ENCODE measurements around the gene THOC2.
"Not testable (repeated sequence)": the region's sequence is repeated elsewhere in the genome, so short reads cannot be mapped to it uniquely, and the experiment has no call there.

The THOC2 gene, protein sequence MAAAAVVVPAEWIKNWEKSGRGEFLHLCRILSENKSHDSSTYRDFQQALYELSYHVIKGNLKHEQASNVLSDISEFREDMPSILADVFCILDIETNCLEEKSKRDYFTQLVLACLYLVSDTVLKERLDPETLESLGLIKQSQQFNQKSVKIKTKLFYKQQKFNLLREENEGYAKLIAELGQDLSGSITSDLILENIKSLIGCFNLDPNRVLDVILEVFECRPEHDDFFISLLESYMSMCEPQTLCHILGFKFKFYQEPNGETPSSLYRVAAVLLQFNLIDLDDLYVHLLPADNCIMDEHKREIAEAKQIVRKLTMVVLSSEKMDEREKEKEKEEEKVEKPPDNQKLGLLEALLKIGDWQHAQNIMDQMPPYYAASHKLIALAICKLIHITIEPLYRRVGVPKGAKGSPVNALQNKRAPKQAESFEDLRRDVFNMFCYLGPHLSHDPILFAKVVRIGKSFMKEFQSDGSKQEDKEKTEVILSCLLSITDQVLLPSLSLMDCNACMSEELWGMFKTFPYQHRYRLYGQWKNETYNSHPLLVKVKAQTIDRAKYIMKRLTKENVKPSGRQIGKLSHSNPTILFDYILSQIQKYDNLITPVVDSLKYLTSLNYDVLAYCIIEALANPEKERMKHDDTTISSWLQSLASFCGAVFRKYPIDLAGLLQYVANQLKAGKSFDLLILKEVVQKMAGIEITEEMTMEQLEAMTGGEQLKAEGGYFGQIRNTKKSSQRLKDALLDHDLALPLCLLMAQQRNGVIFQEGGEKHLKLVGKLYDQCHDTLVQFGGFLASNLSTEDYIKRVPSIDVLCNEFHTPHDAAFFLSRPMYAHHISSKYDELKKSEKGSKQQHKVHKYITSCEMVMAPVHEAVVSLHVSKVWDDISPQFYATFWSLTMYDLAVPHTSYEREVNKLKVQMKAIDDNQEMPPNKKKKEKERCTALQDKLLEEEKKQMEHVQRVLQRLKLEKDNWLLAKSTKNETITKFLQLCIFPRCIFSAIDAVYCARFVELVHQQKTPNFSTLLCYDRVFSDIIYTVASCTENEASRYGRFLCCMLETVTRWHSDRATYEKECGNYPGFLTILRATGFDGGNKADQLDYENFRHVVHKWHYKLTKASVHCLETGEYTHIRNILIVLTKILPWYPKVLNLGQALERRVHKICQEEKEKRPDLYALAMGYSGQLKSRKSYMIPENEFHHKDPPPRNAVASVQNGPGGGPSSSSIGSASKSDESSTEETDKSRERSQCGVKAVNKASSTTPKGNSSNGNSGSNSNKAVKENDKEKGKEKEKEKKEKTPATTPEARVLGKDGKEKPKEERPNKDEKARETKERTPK (N-terminal part only)

DNA sequence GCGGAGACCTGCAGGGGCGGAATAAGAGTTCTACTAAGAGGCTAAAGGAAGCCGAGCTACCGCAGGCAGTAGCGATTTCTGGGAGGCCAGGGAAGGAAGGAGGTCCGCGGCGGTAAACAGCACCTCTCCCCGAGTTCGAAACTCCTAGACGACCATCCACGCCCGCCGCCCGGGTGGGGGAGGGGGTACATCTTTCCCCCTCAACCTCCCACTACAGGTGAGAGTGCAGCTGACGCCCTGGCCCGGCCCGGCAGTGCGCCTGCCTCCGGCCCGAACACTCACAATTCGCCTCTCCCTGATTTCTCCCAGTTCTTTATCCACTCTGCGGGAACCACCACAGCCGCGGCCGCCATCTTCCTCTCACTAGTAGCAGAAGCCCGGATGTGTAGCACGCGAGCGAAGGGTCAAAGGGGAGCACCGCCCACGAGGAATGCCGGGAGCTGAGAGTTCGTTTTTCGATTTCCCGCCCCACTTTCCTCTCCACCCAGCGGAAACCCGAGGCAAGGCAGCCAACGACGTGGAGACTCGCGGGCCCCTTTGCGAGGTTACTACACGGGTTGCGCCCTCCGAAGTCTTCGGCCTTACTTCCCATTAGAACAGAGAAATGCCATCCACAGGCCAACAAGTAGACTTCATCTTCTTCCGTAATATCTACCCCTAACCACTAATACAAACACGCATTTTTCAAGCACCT lies at the start of gene THOC2:
THOC2 (minus strand) TSS at position 383 of the 694 bp plus-strand sequence; CDS start at position 353, 30 bp downstream.
- peak; percentile 73 for DNase-seq

DNA sequence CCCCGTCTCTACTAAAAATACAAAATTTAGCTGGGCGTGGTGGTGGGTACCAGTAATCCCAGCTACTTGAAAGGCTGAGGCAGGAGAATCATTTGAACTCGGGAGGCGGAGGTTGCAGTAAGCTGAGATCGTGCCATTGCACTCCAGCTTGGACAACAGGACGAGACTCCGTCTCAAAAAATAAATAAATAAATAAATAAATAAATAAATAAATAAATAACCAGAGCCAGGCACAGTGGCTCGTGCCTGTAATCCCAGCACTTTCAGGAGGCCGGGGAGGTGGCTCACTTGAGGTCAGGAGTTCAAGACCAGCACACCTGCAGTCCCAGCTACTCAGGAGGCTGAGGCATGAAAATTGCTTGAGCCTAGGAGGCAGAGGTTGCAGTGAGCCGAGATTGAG lies 48.9 kb upstream of the THOC2 start:
- DNase-seq: not testable (repeated sequence)

DNA sequence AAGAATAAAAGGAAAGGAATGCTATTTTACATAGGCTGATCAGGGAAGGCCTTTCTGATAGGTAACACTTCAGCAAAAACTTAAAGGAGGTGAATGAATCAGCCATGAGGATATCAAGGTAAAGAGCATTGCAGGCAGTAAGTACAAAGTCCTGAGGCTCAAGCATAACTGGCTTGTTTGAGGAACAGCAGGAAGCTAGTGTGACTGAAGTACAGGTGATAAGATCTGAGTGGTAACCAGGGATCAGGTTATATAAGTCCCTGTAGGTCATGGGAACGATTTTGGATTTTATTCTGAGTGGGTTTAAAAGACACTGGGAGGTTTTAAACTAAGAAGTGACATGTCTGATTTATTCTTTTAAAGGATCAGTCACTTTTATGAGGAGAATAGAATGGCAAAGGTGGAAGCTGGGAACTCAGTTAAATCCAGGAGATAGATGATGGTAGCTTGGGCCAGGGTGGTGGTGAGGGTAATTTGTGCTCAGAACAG lies 47.1 kb upstream of the THOC2 start:
- no peak for DNase-seq

DNA sequence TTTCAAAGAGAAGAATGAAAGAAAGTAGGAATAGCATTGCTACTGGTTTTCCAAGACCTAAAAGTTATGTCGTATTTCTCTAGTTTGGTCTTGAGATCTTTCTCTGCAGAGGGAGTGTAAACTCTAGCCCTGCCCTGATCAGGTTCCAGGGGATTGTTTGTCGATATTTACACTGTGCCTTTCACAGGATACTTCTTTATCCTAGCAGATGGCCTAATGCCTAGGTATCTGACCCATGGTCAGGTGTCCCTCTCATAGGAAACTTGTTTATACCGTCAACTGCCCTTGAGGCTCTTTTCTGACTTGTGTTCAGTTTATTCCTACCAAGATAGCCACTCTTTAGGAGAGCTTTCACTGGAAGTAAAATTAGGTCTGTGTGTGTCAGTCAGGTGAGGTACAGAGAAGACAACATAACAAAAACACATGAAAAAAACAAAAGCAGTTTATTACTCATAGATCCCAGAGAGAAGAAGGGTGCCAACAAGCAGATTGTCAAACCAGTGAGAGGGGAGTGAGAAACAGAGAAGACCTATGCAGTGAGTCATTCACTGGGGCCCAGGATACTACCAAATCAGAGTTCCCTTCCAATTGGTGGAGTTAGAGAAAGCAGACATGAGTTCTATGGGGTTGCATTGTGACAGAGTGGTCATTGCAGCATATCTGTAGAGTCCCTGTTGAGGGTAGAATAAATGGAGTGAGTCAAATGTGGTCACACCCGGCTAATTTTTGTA lies 40.6 kb upstream of the THOC2 start:
- DNase-seq: no peak

DNA sequence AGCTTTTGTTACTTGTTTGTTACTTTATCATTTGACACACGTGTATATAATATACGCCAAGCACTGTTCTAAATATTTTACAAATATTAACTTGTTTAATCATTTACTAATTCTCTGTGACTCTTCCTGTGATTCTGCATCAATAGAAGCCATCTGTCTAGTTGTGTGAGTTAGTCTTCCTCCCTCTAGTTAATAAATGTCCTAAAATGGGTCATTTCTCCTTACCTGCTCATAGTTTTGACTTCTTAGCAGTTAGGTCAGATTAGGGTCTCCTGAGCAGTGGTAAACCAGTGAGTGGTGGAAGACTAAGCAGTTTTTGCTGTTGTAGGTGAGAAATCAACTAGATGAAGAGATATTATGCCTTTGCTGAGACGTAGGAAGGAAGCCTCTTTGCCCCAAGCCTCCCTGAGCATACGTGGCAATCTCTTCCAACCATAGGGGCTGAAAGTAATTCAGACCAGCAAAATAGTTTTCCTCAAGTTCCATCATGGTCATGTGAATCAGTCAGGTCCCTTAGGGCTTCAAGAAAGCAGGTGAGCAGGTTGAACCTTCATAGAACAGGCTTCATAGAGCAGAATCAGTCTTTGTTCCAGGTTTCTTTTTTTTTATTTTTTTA lies 38.7 kb upstream of the THOC2 start:
- no peak for DNase-seq

DNA sequence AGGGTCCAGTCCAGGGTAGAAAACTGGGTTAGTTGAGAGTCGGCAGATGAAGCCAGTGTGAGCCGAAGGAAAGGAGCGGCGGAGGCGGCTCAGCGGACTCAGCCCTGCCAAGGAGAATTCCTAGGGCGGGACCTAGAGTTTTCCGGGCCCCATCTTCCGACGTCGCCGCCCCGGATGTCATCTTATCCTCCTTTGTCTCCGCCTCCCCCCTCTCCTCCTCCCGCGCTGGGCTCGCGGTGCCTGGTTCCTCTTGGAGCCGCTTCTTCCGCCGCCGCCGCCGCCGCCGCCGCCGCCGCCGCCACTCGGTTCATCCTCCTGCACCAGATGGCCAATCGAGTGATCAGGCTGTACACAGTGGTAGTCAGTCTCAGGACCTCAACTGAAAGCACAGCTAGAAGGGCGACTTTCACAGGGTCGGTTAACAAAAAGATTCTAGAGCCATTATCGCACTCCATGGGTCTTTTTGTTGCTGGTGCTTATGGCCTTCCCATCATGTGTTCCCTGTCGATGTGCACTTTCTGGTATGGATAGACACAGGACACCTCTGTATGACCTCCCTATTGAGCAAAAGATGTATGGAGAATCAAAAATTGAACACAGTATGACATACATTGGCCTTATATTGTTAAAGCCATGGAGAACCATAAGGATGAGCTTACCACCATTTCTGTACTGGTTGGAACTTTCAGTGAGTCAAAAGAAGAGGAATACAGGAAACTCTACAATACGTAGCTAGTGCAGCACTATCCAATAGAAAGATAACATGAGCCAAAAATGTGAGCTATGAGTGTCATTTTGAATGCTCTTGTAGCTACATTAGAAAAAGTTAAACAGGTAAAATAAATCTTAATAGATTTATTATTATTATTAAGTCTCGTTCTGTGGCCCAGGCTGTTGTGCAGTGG lies 32.4 kb upstream of the THOC2 start:
- peak; percentile 83 for DNase-seq

DNA sequence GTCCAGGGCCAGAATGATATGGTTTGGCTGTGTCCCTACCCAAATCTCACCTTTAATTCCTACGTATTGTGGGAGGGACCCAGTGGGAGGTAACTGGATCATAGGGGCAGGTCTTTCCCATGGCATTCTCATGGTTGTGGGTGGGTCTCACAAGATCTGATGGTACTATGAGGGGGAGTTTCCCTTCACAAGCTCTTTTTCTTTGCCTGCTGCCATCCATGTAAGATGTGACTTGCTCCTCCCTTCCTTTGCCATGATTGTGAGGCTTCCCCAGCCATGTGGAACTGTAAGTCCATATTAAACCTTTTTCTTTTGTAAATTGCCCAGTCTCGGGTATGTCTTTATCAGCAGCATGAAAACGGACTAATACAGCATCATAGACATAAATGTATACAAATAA lies 27.0 kb upstream of the THOC2 start:
- DNase-seq: not testable (repeated sequence)

DNA sequence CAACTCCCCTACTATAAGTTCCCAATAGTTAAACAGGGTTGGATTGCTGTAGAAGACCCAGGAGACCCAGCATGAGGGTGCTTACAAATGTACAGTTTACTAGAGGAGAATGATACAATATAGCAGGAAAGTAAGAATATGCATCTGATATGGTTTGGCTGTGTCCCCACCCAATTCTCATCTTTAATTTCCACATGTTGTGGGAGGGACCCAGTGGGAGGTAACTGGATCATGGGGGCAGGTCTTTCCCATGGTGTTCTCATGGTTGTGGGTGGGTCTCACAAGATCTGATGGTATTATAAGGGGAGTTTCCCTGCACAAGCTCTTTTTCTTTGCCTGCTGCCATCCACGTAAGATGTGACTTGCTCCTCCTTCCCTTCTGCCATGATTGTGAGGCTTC lies 24.9 kb upstream of the THOC2 start:
- not testable (repeated sequence) for DNase-seq

DNA sequence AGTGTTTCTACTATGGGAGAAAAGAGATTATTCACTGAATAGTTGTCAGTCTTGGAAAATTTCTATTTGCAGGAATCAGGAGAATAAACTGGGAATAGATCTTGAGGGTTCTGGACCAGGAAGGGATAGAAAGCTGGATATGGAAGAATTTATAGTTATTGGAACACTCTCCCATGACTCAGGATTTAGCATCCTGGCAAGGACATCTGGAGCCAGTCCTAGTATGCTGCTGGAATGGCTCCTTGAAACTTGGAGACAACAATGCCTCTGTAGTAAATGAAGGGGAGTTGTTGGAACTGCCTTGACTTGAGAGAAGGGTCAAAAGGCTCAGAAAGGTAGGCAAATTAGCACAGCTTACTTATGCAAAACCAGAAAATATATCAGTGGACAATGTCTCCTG lies 23.5 kb upstream of the THOC2 start:
- DNase-seq: no peak

DNA sequence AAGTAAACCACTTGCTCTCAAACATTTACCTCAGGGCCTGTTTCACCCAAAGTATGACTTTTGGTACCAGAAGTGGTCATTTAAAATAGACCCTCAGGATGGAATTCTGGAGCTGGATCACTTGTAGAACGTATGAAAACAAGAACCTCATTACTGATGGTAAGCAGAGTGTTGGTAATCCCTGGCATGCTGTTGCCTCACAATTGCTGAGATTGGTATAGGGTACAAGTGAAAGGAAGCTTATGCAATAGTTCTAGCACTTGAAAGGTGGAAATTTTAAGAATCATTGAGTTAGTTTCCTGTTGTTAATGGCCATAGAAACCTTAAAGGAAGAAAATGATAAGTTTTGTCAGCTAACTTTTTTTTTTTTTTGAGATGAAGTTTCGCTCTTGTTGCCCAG lies 22.3 kb upstream of the THOC2 start:
- no peak for DNase-seq

DNA sequence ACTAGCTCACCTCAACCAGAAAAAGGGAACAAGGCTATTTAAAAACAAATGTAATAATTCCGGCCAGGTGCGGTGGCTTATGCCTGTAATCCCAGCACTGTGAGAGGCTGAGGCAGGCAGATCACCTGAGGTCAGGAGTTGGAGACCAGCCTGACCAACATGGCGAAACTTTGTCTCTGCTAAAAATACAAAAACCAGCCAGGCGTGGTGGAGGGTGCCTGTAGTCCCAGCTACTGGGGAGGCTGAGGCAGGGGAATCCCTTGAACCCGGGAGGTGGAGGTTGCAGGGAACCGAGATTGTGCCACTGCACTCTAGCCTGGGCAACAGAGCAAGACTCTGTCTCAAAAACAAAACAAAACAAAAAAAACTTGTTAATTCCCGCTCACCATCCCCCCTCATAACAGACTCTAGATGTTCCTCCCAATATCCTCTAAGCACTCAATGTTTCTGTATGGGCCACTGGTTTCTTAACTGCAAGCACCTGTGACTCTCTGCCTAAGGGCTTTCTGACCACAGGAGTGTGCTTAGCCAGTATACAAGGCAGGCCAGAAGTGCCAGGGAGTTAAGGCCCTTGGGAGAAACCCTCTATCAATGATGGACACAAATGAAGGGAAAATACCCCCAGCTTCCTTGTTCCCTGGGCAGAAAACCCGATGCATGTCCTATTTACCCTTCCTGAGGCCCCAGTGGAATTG lies 21.0 kb upstream of the THOC2 start:
- no peak for DNase-seq

DNA sequence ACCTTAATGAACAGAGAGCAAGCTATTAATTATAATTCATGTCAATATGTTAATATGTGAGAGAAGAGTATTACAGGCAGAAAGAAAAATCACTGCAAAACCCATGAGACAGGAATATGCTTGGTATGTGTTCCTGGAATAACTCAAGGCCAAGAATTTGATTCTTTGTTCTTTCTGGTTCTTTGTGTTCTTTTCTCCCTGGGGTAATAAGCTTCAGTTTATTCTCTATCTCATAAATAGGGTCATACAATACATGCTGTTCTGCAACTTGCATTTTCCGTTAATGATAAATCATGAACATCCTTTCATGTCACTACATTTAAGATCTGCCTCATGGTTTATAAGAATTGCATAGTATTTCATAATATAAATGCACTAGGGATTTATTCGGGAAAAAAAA lies 16.8 kb upstream of the THOC2 start:
- no peak for DNase-seq

DNA sequence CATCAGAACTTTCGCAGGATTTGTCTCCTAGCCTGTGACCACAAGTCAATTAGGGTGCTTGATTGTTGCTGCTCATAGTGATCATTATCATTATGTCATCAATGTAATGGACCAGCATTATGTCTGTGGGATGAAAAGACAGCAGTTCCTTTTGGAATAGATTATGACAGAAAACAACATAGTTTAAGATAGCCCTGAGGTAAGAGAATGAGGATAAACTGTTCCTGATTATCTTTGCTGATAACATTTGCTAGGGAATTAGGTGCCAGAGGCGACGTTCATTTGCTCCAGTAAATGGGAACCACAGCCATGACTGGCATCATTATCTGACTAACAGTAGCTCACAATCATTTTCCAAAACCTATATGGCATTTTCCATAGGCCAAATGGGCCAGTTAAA lies 12.7 kb upstream of the THOC2 start:
- no peak for DNase-seq

DNA sequence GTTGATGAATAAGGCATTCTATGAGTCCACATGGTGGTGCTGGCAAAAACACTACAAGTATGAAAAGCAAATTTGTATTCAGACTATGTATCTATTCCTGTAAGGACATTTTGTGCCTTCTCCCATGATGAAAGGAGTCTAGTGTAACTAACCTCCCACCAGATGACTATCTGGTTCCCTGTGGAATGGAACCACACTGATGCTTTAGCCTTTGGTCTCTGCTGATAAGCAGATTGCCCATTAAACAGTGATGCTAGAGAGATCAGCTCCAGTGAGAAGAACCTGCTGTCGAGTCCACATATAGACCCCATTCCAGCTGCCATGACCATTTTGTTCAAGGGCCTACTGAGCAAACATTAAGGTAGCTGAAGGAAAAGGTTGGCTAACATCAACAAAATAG lies 10.5 kb upstream of the THOC2 start:
- no peak for DNase-seq

DNA sequence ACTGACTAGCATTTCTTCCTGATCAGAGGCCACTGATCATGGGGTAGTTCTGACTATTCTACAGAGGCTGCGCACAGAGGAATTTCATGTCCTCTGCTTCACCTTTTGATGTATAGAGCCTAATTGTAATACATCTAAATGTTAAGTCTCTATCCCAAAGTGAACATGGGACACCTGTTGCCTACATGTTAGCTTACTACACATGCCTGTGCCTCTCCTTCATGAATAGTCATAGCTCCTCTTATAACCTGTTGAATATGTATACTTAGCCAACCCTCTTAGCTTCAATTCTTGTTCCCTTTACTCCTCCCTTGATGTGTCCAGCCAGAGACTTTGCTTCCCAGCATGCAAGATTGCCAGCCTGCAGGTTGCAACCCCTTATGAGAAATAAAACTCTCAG lies 9.6 kb upstream of the THOC2 start:
- no peak for DNase-seq

DNA sequence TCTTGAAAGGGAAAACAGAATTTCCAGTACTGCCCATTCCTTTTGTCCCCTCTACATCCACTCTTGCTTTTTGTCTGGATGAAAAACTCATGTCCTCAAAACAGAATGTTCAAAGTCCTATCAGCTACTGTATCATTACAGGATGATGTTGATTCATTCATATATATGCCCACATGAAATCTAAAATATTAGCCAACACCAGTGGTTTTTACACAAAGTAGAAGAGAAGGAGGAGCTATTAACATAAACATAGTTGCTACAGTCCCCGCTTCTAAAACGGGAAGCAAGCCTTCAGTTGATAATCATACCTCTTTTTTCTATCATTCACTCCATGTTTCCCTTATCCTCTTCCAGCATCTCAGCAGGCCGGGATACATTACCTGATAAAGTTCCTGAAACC lies 7.7 kb upstream of the THOC2 start:
- DNase-seq: no peak

DNA sequence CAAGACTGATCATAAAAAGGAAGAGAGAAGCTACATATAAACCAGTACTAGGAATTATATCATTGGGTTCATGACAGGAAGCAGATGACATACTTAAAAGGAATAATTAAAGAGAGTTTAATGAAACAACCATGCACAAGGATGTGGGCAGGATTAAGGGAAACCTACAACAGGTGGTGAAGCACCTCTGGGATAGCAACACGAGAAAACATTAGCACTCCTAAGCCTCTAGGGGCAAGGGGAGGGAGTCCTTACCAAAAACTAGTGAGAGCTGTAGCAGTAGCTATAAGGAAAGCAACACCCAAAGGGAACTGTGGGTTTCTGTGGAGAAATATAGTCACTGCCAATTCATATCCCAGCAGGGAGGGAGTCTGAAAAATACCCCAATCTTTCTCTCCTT lies 7.2 kb upstream of the THOC2 start:
- DNase-seq: no peak

DNA sequence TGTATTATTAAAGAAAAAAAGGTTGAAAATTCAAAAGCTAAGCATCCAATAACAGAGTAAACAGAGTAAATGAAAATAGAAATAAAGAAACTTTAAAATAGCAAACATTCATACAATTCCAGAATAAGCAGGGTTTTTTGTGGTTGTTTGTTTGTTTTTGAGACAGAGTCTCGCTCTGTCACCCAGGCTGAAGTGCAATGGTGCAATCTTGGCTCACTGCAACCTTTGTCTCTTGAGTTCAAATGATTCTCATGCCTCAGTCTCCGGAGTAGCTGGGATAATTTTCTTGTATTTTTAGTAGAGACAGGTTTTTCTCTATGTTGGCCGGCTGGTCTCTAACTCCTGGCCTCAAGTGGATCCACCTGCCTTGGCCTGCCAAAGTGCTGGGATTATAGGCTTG lies 6.6 kb upstream of the THOC2 start:
- DNase-seq: no peak

DNA sequence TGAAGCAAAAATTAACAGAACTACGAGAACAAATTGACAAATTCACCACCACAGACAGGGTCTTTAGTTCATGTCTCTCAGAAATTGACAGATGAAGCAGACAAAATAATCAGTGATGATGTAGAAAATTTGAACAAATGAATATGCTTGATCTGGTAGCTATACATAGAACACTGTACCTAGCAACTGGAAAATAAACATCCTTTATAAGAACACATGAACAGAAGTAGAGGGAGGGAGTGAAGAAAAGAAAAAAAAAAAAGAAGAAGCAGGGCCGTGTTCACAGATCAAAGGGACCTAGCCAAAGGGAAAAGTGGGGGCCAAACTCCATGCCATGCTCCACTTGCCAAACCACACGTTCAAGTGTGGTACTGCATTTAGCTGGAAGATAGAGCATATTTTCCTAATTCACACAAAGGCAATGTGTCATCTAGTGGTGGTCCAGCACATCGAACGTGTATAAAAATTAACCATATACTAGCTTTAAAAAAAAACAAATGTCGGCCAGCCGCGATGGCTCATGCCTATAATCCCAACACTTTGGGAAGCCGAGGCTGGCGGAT lies 5.6 kb upstream of the THOC2 start:
- no peak for DNase-seq

Data from NCI-H446 treated with DMSO at 0.1 percent for 48 hours (cell line).